Activated naive CD4-positive, alpha-beta T cell (primary cell): ENCODE measurements around the gene SELE.
"Not testable (repeated sequence)": the region's sequence is repeated elsewhere in the genome, so short reads cannot be mapped to it uniquely, and the experiment has no call there.

Experiments used
- DNase-seq, 4 experiments: peaks; one replicate each; lab custom pipeline; 2025; lab: John Stamatoyannopoulos, UW

SELE gene

DNA sequence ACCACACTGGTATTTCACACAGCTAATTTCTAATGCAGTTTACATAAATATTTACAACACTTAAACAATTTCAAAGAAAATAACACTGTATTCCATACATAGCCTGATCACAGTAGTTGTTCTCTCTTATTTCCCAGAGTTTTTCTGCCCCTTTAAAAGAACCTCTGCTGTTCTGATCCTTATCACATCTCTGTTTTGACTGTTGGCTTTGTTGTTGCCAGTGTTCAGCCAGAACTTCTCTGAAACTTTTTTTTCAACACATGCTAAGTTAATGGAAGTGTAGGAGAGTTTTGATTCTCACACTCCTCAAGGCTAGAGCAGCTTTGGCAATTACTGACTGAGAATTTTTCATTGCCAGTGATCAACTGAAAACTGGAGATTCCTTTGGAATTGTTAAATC is 11.1 kb downstream of the SELE start:
- DNase-seq = no peak

GRCh38 chr1:169715100-169715499 is 18.8 kb downstream of the SELE start:
- DNase-seq = not testable (repeated sequence)

DNA sequence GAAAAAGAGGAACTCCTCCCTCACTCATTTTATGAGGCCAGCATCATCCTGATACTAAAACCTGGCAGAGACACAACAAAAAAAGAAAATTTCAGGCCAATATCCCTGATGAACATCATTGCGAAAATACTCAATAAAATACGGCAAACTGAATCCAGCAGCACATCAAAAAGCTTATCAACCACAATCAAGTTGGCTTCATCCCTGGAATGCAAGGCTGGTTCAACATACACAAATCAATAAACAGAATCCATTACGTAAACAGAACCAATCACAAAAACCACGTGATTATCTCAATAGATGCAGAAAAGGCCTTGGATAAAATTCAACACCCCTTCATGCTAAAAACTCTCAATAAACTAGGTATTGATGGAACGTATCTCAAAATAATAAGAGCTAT is 20.8 kb downstream of the SELE start:
- not testable (repeated sequence) for DNase-seq

GRCh38 chr1:169712309-169712631 is 21.6 kb downstream of the SELE start:
- DNase-seq = no peak

DNA sequence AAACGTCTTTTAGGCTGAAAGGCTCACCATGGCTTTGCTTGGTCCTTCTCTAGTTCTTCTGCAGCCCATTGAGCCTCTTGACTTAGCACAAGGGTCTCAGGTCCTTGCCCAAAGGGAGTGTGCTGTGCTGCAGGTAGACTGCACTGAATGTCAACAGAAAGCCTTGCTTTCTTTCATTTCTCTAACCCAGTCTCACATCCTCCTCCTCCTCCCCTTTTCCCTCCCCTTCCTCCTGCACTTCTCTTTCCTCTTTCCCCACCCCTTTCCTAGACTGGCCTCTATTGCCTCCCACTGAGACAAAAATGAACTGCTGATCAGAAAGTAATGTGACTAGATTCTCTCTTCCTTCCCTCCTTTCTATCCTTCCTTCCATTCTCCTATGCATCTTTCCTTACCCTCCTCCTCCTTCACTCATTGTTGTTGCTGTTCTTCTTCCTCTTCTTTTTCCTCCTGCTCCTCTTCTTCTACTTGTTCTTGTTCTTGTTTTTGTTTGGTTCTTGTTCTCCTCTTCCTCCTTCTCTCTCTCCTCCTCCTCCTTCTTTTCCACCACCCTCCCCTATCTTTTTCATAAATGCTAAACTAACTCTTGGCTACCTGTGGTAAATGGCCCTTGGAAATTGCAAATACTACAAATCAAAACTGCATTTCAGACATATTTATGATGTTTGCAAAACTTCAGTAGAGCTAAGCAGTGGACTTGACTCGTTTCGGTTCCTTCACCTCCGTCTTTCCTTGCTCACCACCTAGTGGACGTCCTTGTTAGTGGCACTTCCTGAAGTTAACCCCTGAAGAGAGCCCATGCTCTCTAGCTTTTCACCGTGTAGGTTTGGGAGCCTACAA is 22.2 kb downstream of the SELE start, which contains the start of gene SELL:
SELL (minus strand) TSS at position 152 of the 840 bp plus-strand sequence; CDS start at position 30, 122 bp downstream.
- peak in 3 of 4 experiments; percentile 19 to 59 (median 29) for DNase-seq

DNA sequence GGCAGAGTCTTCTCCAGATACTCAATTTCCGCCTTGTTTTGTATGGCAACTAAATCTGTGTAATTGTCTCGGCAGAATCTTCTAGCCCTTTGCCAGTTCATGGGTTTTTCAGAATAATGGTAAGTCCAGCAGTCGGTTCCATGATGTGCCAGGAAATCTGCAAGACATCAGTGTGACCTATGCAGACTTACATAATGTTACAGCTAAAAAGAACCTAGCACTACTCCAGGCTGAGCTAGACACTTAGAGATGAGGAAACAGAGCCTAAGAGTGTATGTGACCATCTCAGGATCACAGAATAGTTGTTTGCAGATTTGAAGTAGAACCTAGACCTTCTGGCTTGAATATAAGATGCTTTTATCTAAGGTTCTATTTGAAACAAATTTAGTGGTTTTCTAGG is 25.2 kb downstream of the SELE start:
- DNase-seq = no peak

- DNase-seq = no peak
These were observed 25.8 kb downstream of the SELE start for GRCh38 chr1:169707912-169708604.

- DNase-seq = no peak
These were observed 29.1 kb downstream of the SELE start for GRCh38 chr1:169704797-169705196.

DNA sequence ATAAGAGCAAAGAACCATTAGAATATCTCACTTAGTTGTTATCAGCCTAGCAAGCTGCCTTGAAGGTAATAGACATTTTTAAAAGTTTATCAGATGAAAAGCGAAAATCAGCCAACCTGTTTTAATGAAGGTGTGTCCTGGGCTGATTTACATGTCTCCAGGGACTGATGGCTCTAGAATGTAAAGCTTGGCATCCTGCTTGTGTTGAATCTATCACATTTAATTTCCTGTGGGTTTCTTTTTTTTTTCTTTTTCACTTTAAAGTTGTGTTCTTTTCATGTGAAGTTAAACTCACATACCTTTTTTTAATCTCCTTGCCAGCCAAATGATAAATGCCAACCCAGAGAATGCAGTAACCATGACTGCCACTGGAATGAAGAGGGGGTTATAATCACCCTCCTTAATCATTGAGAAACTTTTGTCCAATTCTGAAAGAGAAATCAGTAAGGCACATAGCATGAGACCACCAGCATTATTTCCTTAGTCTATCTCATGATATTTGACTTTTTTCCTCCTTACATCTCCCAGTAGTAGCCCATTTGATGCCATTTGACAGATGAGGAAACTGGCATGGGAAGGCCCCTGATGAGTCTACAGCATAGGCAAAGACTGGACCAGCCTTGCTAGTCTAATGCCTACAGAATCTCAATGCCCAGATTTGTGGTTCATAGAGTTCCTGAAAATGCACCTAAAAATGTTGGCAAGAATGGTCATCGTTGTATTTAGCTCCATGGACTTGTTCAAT is 32.4 kb downstream of the SELE start:
- no peak for DNase-seq

DNA sequence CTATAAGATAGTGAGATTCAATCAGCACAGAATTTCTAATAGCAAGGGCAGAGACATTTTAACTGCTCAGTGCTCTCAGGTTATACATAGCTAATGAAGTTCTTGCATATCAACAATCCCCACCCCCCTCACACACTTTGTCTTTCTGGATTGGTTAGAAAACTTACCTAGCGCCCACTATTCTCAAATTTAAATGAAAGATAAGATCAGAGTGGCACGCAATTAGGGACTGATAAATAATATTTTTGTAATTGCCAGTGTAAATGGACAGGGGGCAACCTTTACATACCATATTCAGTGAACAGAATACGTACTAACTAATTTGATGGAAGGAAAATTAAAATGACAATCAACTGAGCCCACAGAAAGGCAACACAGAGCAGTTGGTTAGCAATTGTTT is 34.2 kb downstream of the SELE start:
- no peak for DNase-seq

DNA sequence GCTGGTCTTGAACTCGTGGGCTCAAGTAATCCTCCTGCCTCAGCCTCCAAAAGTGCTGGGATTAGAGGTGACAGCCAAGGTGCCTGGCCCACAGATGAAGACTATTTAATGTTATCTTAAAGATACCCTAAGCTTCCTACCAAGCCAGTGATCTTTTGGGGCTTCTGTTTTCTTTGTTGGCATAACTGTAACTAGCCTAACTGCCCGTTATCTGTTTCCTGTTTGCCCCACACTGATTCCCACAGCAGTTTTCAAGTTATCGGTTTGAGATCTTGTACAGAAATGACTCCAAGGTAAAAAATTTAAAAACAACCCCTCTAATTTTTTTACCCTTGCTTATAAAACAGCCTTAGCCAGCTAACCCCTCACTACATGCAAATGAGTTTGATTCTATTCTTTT is 34.9 kb downstream of the SELE start:
- DNase-seq = no peak

DNA sequence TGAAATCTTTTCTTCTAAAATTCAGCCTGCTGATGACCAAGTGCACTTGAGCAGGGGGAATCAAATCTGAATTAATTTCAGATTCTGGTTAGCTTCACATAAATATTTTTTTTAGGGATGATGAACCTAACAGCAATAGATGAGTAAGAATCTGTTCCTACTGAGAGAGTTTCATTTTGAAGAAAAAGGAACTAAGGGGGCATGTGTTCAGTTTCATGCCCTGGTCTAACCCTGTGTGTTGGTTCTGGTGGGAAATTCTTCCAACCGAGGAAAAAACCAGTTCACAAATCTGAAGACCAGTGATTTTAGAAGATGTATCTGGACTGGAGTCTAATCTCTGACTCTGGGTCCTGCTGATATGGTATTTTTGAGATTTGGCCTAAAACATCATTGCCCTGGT is 36.1 kb downstream of the SELE start:
- no peak for DNase-seq

- no peak for DNase-seq
These were observed 37.4 kb downstream of the SELE start for GRCh38 chr1:169696273-169697100.

DNA sequence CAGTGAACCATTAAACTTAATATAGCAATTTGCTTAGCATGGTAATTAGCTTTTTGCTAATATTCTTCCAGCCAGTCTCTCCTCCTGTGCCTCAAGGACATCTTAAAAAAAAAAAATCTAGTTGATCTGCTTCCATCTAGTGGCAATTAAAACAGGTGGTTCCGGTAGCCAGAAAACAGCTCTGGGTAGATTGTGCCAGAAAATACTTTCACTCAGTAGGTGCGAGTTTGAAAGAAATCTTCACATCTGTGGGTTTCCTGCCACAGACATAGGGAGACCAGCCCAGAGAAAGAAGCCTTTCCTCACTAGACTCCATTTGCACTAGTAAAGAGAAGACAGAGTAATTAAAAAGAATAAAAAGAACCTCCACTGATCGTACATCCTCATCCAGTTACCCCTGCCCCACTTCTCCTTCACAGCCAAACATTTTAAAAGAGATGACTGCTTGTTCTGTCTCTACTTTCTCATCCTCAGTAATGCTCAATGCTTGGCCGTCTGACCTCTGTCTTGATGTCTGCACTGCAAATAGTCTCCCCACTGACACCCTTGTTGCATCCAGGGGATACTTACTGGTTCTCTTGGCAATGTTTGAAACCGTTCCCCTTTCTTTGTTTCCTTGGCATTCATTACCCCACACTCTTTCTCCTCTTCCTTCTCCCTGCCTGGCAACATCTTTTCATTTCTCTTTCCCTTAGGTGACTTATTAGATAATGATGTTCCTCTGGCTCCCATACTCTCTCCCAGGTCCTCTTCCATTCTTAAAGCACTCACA is 39.4 kb downstream of the SELE start:
- no peak for DNase-seq

- no peak for DNase-seq
These were observed 41.0 kb downstream of the SELE start for GRCh38 chr1:169692756-169693460.

DNA sequence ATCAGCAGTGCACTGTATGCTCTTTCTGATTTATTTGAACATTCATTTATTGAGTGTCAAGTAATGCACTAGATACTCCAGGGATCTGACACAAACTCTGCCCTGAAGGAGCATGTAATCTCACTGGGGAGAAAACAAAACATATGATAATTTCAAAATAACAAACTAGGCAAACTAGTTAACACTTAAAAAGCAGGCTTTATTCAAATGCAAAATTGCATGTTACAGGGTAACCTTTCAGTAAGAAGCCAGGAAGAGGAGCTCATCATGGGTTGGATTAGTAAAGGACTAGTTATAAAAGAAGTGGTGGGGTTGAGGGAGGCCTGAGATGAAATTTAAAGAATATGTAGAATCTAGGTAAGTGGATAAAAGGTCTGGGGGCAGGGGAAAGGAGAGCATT is 43.4 kb downstream of the SELE start:
- DNase-seq = no peak

DNA sequence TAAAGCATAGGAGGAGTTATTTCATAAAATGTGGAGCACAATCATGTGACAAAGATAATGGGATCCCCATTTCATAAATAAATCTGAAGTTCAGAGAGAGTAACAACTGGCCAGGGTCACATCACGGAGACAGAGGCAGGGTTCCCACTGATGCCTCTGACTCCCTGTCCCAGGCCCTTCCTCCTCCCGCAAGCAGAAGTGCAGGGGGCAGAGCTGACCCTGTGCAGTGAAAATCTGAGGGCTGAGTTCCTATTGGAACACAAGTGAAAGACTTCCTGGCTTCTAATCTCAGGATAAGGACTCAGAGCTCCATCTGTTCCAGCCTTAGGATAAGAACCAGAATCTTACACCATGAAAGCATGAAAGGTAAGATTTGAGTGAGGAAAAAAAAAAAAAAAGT is 44.5 kb downstream of the SELE start:
- DNase-seq = no peak

DNA sequence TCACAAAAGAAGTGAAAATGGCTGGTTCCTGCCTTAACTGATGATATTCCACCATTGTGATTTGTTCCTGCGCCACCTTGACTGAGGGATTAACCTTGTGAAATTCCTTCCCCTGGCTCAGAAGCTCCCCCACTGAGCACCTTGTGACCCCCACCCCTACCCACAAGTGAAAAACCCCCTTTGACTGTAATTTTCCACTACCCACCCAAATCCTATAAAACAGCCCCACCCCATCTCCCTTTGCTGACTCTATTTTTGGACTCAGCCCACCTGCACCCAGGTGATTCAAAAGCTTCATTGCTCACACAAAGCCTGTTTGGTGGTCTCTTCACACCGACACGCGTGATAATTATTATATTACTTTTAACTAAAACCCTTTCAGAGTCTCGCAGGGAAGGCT is 45.5 kb downstream of the SELE start:
- DNase-seq = not testable (repeated sequence)

GRCh38 chr1:169683661-169684060 is 50.2 kb downstream of the SELE start:
- DNase-seq = no peak

GRCh38 chr1:169683168-169683567 is 50.7 kb downstream of the SELE start:
- not testable (repeated sequence) for DNase-seq
